Endometrial microvascular endothelial cells (primary cell): ENCODE results near the gene RAB11FIP4. TPM values are rescaled to one million over a fixed set of nuclear protein-coding genes. Genes with fewer than 3 reads are reported as not detected.

Source experiments
- in situ Hi-C: cut with HindIII; loops from 2 replicates; pipeline ENCODE4 v1.10.0; 2017; ENCODE audit warnings: low sequenced_read_pairs, low pct_unique_long_range_greater_than_20kb; ENCODE audit errors: inconsistent ontology term
- total RNA-seq: library from RNA; depleted of rRNA; stranded (reverse); fragments of >200 nt; gene quantifications from one replicate; pipeline ENCODE4 v1.2.3, GENCODE V29; 2015; ENCODE audit errors: inconsistent ontology term

RAB11FIP4 gene
- total RNA-seq, 1 donor from 2014 or later: not detected

- in situ Hi-C loops: no loop called here
Observed at GRCh38 chr17:31401456-31402254, 10.2 kb downstream of the RAB11FIP4 start.

GRCh38 chr17:31404028-31404949 lies 12.8 kb downstream of the RAB11FIP4 start:
- in situ Hi-C loops: no loop called here

DNA sequence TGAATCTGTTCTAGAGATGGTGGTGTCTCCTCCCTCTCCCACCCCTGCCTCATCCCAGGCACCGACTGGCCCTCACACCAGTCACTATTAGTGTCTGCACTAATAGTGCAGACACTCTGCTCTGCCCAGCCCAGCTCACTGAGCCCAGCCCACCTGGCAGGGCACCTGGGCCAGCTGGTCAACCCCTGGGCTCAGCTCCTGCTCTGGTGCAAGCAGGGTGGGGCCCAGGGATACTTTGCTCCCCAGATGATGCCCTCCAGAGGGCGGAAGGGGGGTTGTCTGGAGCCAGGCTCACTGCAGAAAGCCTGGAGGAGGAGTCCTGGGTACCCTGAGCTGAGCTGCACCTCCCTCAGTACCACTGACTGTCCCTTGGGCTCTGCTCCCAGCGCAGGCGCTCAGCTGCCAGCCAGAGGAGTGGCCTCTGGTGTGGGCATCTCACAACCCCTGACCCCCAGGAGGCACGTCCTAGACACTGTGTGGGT lies 14.5 kb downstream of the RAB11FIP4 start:
- in situ Hi-C loops: no loop called here

GRCh38 chr17:31408586-31408985 lies 17.1 kb downstream of the RAB11FIP4 start:
- in situ Hi-C loops: no loop called here

- in situ Hi-C loops: no loop called here
Observed at GRCh38 chr17:31411707-31412285, 20.3 kb downstream of the RAB11FIP4 start.

DNA sequence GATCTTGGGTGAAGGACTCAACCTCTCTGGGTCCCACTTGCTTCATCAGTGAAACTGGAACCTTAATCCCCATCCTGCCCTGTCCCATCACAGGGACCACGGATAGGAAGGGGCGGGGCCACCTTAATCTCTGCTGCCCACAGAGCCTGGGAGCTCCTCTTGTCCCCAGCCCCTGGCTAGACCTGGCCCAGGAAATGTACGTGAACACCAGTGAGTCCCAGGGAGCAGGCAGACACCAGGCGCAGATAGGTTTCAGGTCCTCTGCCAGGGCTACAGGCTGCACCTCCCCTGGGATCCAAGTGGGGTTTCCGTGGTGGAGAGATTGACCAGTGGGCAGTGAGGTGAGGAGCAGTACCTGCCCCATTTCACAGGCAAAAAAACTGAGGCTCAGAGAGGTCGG lies 21.0 kb downstream of the RAB11FIP4 start:
- in situ Hi-C loops: no loop called here

- in situ Hi-C loops: no loop called here
Observed at GRCh38 chr17:31413081-31413799, 21.8 kb downstream of the RAB11FIP4 start.

DNA sequence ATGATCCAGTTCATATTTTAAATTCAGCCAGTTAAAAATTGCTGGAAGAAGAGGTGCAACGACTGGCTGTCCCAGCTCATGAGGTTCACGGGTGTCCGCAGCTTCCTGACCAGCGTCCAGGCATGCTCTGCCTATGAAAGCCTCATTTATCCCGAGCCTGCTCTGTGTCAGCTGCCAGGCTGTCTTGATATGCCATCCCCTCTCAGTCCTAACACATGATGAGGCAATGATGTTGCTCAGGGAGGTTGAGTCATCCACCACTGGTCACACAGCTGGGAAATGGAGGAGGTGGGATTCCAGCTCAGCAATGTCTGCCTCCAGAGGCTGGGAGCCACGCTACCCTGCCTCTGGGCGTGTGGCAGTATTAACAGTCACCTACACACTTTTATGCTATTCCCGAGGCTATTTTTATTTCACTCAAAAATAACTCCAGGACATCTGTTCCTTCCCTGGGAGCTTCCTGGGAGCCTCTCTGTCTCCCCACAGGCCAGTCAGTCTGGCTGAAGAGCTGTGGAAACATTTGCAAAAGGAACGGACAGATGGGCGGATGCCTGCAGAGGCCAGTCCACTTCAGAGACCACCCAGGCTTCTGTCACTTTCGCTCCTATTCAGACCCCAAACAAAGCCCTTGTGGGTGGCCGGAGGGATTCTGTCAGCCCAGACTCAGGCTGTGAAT lies 22.5 kb downstream of the RAB11FIP4 start:
- in situ Hi-C loops: no loop called here

- in situ Hi-C loops: no loop called here
Observed at GRCh38 chr17:31414550-31414918, 23.1 kb downstream of the RAB11FIP4 start.

GRCh38 chr17:31415004-31415454 lies 23.6 kb downstream of the RAB11FIP4 start:
- in situ Hi-C loops: no loop called here

- in situ Hi-C loops: no loop called here
Observed at GRCh38 chr17:31415640-31416502, 24.4 kb downstream of the RAB11FIP4 start.

- in situ Hi-C loops: no loop called here
Observed at GRCh38 chr17:31416503-31416923, 25.0 kb downstream of the RAB11FIP4 start.

GRCh38 chr17:31417051-31417792 lies 25.7 kb downstream of the RAB11FIP4 start:
- in situ Hi-C loops: no loop called here

DNA sequence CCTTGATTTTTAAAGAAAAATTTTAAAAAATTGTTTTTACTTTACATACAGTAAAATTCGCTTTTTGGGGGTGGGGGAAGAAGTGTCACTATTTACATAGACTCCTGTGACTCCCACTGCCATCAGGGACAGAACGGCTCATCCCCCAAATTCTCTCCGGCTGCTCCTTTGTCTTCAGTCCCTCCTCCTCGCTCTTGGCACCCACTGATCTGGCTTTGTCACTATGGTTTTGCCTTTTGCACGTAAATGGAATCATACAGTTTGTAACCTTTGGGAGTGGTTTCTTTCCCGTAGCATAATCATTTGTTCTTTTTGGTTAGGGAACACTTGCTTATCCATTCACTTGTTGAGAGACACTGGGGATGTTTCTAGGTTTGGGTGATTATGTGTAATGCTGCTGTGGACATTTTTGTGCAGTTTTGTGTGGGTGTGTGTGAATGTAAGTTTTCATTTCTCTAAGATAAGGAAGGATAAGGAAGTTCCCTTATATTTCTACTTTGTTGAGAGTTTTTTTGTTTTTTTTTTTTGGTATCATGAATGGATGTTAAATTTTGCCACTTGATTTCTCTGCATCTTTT lies 27.4 kb downstream of the RAB11FIP4 start:
- in situ Hi-C loops: no loop called here

DNA sequence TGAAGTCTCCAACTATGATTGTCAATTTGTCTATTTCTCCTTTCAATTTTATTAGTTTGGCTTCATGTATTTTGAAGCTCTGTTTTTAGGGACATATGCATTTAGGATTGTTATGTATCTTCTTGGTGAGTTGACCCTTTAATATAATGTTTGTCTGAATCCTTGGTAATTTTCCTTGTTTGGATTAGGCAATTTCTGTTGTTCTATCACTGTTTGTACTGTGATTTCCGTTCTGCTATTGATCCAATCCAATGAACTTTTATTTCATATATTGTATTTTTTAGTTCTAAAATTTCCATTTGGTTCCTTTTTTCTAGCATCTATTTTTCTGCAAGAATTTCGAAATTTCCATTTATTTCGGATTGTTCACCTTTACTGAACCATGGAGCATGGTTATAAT lies 31.0 kb downstream of the RAB11FIP4 start:
- in situ Hi-C loops: no loop called here

- in situ Hi-C loops: no loop called here
Observed at GRCh38 chr17:31424944-31425281, 33.4 kb downstream of the RAB11FIP4 start.
